ENCODE results near the gene RNF40. TPM values are rescaled to one million over a fixed set of nuclear protein-coding genes. Genes with fewer than 3 reads are reported as not detected.

Gene RNF40
- total RNA-seq, 1 donor from 2014 or later: 155 TPM

DNA sequence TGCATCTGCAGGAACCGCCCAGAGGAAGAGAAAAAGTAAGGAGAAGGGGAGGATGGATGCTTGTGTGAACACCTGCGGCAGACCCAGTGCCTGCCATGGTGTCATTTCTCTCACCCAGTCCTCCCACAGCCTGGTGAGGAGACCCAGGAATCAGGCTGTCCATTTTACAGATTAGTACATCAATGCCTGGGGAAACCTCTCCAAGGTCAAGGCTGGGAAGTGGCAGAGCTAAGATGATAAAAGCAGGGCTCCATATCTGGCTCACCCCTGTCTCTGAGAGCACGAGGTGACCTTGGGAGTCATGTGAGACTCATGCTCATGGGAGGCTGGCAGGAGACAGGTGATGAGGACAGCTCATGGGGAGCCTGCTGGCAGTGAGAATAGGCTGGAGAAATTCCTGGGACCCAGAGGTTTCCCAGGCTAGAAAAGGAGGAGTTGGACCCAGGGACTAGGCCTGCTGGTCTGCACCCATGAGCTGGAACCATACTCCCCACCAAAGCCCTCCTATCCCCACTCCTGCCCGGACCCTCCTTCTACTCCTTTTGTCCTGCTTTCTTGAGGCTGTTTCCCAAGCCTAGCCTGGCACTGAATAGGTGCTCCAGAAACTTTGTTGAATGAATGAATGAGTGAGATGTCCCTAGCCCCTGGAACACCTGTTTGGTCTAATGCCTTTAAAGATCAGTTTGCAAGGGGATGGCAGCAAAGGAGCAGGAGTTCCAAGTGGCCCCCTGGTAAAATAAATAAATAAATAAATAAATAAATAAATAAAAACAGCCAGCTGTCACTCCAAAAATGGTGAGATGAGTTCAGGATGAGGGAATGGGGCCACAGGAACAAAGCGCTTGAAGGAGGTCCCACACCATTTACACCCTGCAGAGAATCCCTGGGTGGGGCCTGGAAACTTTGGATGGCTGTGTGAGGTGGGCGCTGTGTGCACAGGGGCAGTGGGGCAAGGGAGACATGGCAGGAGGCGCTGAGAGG, 23.3 kb downstream of the RNF40 start:
- Mint-ChIP-seq H3K36me3 (ENCODE audit: insufficient read depth) (peaks cover 11% of the 10 kb centered on the region), H3K4me1 (ENCODE audit: low read depth) (peaks cover 10% of the 10 kb centered on the region), H3K4me3 (ENCODE audit: low read depth) (peak overlapping the region; percentile 81), H3K9me3 (ENCODE audit: low read depth) (no peaks in the 10 kb centered on the region), H3K27me3 (no peaks in the 10 kb centered on the region), H3K27ac (peak overlapping the region; percentile 88)
- DNase-seq (ENCODE audit: low spot score, unreplicated experiment): no peak
- TF ChIP-seq CTCF (IDR thresholded peaks at IDR 0.05; ENCODE audit: unreplicated experiment): no peak

GRCh38 chr16:30786115-30786935, 24.2 kb downstream of the RNF40 start:
- peak; percentile 24 for DNase-seq (ENCODE audit: low spot score, unreplicated experiment)
- Mint-ChIP-seq H3K9me3 (ENCODE audit: low read depth) (no peaks in the 10 kb centered on the region), H3K27ac (peak overlapping the region; percentile 88), H3K27me3 (peaks cover 4% of the 10 kb centered on the region), H3K4me1 (ENCODE audit: low read depth) (peaks cover 10% of the 10 kb centered on the region), H3K36me3 (ENCODE audit: insufficient read depth) (peaks cover 10% of the 10 kb centered on the region), H3K4me3 (ENCODE audit: low read depth) (peak overlapping the region; percentile 81)
- no peak for TF ChIP-seq CTCF (IDR thresholded peaks at IDR 0.05; ENCODE audit: unreplicated experiment)

GRCh38 chr16:30786936-30787612, 25.0 kb downstream of the RNF40 start, which contains the start of gene ZNF629:
Gene ZNF629 (minus strand): TSS chr16:30787205. CDS start chr16:30784482, 2,723 bp downstream.
- Mint-ChIP-seq H3K27me3 (peaks cover 10% of the 10 kb centered on the region), H3K4me3 (ENCODE audit: low read depth) (peak within 1 kb of the TSS; percentile 88), H3K27ac (peak within 1 kb of the TSS; percentile 91), H3K36me3 (ENCODE audit: insufficient read depth) (peaks cover 7% of the 10 kb centered on the region), H3K4me1 (ENCODE audit: low read depth) (peaks cover 10% of the 10 kb centered on the region), H3K9me3 (ENCODE audit: low read depth) (no peaks in the 10 kb centered on the region)
- no peak for TF ChIP-seq CTCF (IDR thresholded peaks at IDR 0.05; ENCODE audit: unreplicated experiment)
- peak; percentile 55 for DNase-seq (ENCODE audit: low spot score, unreplicated experiment)

DNA sequence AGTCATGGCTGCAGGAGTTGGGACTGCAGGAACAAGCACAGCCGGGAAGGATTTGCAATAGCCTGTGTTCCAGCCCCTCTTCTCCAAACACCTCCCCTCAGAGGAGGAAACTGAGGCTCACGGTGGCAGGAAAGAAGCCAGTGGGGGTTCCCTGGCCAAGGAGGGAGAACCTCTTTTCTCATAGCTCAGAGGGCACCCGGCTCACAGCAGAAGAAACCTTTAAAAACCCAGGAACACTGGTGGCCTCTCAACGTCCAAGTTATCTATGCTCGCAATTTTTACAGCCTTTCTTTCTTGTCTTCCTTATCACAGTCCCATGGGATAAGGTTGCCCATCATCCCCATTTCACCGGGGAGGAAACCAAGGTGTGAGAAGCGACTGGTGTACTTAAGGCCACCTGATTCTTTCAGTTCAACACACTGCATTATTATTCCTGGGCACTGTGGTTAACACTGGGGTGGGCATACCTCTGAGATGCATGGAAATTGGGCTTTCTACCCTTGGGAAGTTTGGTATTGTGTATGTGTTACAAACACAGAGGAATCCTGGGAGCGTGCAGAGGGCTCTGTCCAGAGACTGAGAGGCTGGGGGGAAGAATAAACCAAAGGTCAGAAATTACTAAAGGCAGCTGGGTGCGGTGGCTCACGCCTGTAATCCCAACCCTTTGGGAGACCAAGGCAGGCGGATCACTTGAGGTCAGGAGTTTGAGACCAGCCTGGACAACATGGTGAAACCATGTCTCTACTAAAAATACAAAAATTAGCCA, 25.7 kb downstream of the RNF40 start:
- Mint-ChIP-seq H3K9me3 (ENCODE audit: low read depth) (no peaks in the 10 kb centered on the region), H3K4me1 (ENCODE audit: low read depth) (peaks cover 14% of the 10 kb centered on the region), H3K4me3 (ENCODE audit: low read depth) (peak overlapping the region; percentile 88), H3K27me3 (peaks cover 15% of the 10 kb centered on the region), H3K36me3 (ENCODE audit: insufficient read depth) (peaks cover 7% of the 10 kb centered on the region), H3K27ac (peak overlapping the region; percentile 56)
- DNase-seq (ENCODE audit: low spot score, unreplicated experiment): no peak
- no peak for TF ChIP-seq CTCF (IDR thresholded peaks at IDR 0.05; ENCODE audit: unreplicated experiment)
